Activated CD8-positive, alpha-beta T cell treated with anti-CD3 and anti-CD28 coated beads, Interleukin-2, amount 10 ng/mL, durations not matched to agents 7 days and 5 days (primary cell): Measurements from ENCODE around the gene CMC2. TPM values are rescaled to one million over a fixed set of nuclear protein-coding genes. Genes with fewer than 3 reads are reported as not detected.

Experiments used
- ATAC-seq: fragments of 150-1000 bp; cut with Tn5 transposase; one replicate; pipeline ENCODE4 v1.10.0; 2021; ENCODE audit warnings: moderate library complexity
- CTCF ChIA-PET: fragments of 350-600 bp; sonication (Branson Sonifier 250); formaldehyde crosslinking; loops from one replicate; lab custom pipeline; 2021; ENCODE audit warnings: antibody characterized with exemption; lab: Charles Lee
- POLR2A ChIA-PET: fragments of 350-600 bp; sonication (Branson Sonifier 250); formaldehyde crosslinking; loops from one replicate; lab custom pipeline; 2021; ENCODE audit warnings: antibody characterized with exemption; lab: Charles Lee
- DNase-seq: peaks from one replicate; pipeline ENCODE4 v3.0.0-alpha.2; 2020
- H3K27ac Mint-ChIP-seq: one replicate; pipeline ENCODE4 v1.8.0; 2021; ENCODE audit warnings: mild to moderate bottlenecking, mixed read lengths
- H3K27me3 Mint-ChIP-seq: one replicate; pipeline ENCODE4 v1.8.0; 2021; ENCODE audit warnings: low read depth, mixed read lengths
- H3K36me3 Mint-ChIP-seq: one replicate; pipeline ENCODE4 v1.8.0; 2021; ENCODE audit warnings: low read depth, mixed read lengths
- H3K4me1 Mint-ChIP-seq: one replicate; pipeline ENCODE4 v1.8.0; 2021; ENCODE audit warnings: low read depth, mixed read lengths
- H3K4me3 Mint-ChIP-seq: one replicate; pipeline ENCODE4 v1.8.0; 2021; ENCODE audit warnings: mild to moderate bottlenecking, mixed read lengths
- H3K9me3 Mint-ChIP-seq: one replicate; pipeline ENCODE4 v1.8.0; 2022; ENCODE audit warnings: mixed read lengths; ENCODE audit not compliant: insufficient read depth
- total RNA-seq, 2 experiments: library from RNA; stranded (reverse); gene quantifications; one replicate each; pipeline ENCODE4 v1.2.3, GENCODE V29; 2021

The CMC2 gene
- total RNA-seq, 2 experiments from 2014 or later = 95.9 to 108 TPM

DNA sequence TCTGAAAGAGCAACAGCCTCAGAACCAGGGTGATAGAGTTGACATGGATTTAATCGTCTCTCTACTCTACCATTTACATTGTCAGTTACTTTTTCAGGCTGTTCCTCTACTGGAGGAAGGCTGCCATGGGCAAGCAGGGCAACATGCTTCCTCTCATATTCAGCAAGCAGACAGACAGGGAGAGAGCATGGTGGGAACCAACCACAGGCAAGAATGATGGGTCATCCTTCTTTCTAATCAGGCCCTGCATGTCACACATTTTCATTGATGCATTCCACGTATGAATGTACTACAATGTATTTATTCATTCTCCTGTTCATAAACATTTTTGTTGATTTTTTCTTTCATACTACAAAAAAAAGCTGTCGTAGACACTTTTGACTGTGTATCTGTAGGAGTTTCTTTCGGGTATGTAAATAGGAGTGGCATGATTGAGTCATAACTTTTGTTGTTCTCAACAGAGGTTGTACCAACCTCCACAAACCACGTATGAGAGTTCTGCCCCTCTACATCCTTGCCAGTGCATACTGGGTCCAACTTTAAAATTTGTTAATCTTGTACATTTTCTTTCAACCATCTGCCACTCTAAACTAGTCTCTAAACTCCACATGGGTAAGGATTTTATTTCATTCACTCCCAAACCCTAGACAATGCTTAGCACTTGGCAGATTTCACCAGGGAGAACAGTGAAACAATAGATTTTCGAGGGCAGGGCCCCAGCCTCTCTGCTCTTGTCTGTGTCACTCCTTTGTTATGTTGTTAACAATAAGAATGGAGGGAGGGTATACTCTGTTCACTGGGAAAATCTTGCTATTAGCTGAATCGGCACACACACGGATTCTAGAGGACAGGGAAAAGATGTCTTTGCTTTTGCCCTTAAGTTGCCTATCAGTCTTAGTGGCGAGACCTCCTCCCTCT lies 58.7 kb downstream of the CMC2 start:
- CTCF ChIA-PET = no interaction called here
- DNase-seq (no peak), ATAC-seq (no peak)
- Mint-ChIP-seq H3K4me1 (no peaks in the 10 kb centered on the region), H3K4me3 (no peak overlapping the region), H3K27ac (no peak overlapping the region), H3K27me3 (no peaks in the 10 kb centered on the region), H3K9me3 (no peaks in the 10 kb centered on the region), H3K36me3 (no peaks in the 10 kb centered on the region)
- POLR2A ChIA-PET = no interaction called here

DNA sequence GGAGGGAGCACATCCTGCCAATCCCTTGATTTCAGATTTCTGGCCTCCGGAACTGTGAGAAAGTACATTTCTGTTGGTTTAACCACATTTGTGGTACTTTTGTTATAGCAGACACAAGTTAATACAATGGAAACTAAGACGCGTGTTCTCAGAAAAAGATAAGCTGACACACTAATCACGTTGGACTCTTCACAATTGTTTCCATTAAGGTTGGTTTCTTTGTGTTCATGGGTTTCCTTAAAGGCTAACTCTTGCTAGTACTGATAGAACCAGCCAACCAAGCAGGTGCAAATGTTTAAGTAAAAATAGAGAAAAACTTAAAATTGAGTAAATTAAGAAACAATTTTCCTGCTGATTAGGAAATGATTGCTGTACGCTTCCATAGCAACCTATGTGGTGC lies 59.4 kb downstream of the CMC2 start:
- DNase-seq (no peak), ATAC-seq (no peak)
- Mint-ChIP-seq H3K27ac (no peak overlapping the region), H3K36me3 (no peaks in the 10 kb centered on the region), H3K4me3 (no peak overlapping the region), H3K4me1 (no peaks in the 10 kb centered on the region), H3K27me3 (no peaks in the 10 kb centered on the region), H3K9me3 (no peaks in the 10 kb centered on the region)
- ChIA-PET POLR2A (no interaction called here), CTCF (no interaction called here)

DNA sequence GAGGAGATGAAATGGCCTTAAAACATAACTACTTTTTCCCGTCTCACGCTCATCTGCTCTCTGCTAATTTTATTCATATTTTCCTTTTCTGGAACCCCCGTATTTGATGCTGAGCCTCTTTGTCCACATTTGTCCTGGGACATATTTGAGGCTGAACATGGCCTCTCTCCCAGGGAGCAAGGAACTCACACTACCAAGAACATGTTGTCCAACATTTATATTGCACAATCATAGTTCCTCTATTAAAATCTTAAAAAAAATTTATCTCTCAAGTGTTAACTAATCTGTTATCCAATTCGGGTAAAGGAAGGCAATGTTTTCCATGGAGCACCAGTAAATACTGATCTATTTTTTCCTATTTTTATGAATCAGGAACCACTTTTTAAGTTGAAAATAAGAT lies 60.2 kb downstream of the CMC2 start:
- no peak overlapping the region for H3K4me3 Mint-ChIP-seq
- ChIA-PET CTCF (no interaction called here), POLR2A (no interaction called here)
- H3K4me1 Mint-ChIP-seq = no peaks in the 10 kb centered on the region
- ATAC-seq (no peak), DNase-seq (no peak)
- H3K27me3 Mint-ChIP-seq = no peaks in the 10 kb centered on the region
- no peaks in the 10 kb centered on the region for H3K36me3 Mint-ChIP-seq
- H3K27ac Mint-ChIP-seq = no peak overlapping the region
- no peaks in the 10 kb centered on the region for H3K9me3 Mint-ChIP-seq

DNA sequence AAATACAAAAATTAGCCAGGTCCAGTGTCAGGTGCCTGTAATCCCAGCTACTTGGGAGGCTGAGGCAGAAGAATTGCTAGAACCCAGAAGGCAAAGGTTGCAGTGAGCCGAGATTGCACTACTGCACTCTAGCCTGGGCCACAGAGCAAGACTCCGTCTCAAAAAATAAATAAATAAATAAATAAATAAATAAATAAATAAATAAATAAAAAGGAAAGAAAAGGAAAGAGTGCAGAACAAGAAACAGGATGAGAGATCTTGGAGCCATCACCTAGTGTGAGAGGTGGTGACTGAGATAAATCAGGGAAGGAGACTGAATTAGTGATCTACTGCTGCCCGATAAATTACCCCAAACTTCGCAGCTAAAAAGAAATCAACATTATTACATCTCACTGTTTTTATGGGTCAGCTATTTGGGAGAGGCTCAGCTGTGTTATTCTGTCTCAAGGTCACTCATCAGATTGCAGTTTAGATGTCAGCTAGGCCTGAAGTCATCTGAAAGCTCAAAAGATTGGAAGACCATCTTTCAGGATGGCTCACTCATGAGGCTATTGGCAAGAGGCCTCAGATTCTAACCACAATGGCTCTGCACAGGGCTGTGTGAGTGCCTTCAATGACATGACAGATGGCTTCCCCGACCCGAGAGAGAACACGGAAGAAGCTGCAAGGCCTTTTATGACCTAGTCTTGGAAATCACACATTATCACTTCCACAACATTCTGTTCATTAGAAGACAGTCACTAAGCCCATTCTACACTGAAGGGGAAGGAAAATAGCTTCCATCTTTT lies 66.4 kb downstream of the CMC2 start:
- CTCF ChIA-PET = interaction anchor here (1.5 kb wide), 1 partner anchor 16 kb away, joined by 4 read pairs; no protein-coding TSS in a partner anchor
- Mint-ChIP-seq H3K36me3 (no peaks in the 10 kb centered on the region), H3K4me3 (no peak overlapping the region), H3K27ac (no peak overlapping the region), H3K27me3 (peaks cover 7% of the 10 kb centered on the region), H3K4me1 (no peaks in the 10 kb centered on the region), H3K9me3 (no peaks in the 10 kb centered on the region)
- ATAC-seq = no peak
- POLR2A ChIA-PET = no interaction called here
- DNase-seq = no peak

DNA sequence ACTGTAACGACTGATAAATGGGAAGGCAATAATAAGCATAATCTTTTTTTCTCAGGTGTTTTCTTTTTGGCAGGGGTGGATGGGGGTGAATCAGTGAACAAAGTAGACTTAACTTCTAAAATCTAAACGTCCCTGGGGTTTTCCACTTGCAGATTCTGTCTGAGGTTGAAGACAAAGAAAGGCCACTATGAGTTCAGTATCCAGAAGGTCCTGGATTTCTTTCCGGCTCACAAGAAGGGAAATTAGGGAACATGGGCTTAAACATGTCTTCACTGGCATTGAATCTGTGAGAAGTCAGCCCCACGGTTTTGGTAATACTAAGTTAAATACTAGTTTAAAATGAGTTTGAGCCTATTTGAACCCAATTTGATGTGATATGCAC lies 67.8 kb downstream of the CMC2 start:
- no peak for DNase-seq
- CTCF ChIA-PET = no interaction called here
- H3K4me1 Mint-ChIP-seq = no peaks in the 10 kb centered on the region
- no peak overlapping the region for H3K27ac Mint-ChIP-seq
- no peaks in the 10 kb centered on the region for H3K9me3 Mint-ChIP-seq
- no peak for ATAC-seq
- no peak overlapping the region for H3K4me3 Mint-ChIP-seq
- H3K27me3 Mint-ChIP-seq = peaks cover 18% of the 10 kb centered on the region
- H3K36me3 Mint-ChIP-seq = no peaks in the 10 kb centered on the region
- POLR2A ChIA-PET = no interaction called here

DNA sequence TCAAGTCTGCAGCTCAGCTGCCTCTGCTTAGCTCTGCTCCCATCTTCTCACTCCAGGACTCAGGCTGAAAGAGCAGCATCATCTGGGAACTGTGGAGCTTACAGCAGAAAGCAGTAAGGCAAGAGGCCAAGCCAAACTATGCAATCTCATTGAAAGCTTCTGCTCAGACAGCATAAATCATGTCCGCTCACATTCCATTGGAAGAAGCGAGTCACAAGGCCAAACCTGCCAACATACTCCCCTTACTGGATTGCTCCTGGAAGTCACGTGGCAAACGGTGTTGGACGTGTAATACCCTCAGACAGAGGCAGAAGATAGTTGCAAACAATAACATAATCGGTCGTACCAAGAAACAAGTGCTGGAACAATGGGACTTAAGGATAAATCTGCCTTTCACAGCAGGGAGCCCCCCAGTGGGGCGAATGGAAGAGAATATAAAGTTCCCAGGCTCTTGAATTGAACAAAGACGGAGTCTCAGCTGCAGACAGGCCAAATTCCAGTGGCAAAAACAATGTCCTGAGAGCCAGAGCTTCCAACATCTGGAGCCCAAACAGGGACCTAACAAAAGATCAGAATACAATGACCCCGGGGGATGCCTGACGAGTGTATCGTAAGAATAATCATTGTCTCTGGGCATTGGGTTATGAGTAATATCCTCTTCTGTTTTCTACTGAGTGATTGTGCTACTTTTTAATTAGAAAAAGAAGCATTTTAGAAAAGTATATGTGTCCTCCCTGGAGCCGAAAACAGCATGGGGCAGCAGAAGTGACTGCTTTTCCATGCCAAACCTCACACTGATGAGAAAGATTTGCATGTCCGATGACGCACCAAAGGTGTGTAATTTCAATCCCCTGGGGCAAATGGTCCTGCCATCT lies 68.4 kb downstream of the CMC2 start:
- Mint-ChIP-seq H3K4me3 (no peak overlapping the region), H3K27me3 (peaks cover 25% of the 10 kb centered on the region), H3K9me3 (no peaks in the 10 kb centered on the region), H3K4me1 (no peaks in the 10 kb centered on the region), H3K27ac (no peak overlapping the region), H3K36me3 (no peaks in the 10 kb centered on the region)
- ATAC-seq (no peak), DNase-seq (no peak)
- POLR2A ChIA-PET = no interaction called here
- CTCF ChIA-PET = no interaction called here

DNA sequence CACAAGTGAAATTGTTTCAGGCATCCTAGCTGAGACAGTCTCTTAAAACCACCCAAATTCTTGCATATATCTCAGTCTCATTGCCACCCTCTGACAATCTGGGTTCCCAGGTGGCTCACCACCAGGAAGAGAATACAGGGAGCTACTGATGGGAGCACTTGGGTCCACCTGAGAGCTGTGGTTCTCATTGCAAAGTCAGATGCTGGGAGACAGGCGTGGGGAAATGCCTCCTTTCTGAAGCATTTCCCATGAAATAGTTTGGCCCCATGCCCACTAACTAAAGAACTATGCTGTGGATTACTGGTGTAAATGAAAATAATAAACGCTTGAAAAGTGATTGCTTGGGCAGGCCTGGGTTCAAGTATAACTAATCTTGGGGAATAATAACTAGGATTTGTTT lies 70.3 kb downstream of the CMC2 start:
- H3K9me3 Mint-ChIP-seq = no peaks in the 10 kb centered on the region
- ATAC-seq (no peak), DNase-seq (no peak)
- CTCF ChIA-PET = no interaction called here
- peaks cover 7% of the 10 kb centered on the region for H3K4me1 Mint-ChIP-seq
- H3K36me3 Mint-ChIP-seq = no peaks in the 10 kb centered on the region
- peaks cover 36% of the 10 kb centered on the region for H3K27me3 Mint-ChIP-seq
- H3K27ac Mint-ChIP-seq = no peak overlapping the region
- POLR2A ChIA-PET = no interaction called here
- H3K4me3 Mint-ChIP-seq = no peak overlapping the region

DNA sequence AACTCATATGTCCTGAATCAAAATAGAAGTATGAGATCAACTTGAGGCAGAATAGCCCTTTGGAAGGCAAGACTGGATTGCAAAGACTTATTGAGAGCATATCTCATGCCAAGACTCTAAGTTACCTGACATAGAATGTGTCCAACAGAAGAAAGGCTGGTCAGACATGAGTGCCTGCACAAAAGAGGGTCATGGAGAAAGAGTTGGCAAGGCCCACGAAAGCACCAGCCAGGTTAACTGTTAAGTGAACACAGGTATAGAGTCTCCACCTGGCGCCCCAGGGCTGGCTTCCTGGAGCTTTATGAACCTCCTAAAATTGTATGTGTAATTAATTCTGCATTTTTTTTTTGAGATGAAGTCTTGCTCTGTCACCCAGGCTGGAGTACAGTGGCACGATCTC lies 71.0 kb downstream of the CMC2 start:
- no peak for DNase-seq
- Mint-ChIP-seq H3K36me3 (no peaks in the 10 kb centered on the region), H3K9me3 (no peaks in the 10 kb centered on the region), H3K27ac (no peak overlapping the region), H3K4me1 (peaks cover 7% of the 10 kb centered on the region), H3K4me3 (no peak overlapping the region), H3K27me3 (peaks cover 39% of the 10 kb centered on the region)
- POLR2A ChIA-PET = no interaction called here
- ATAC-seq = no peak
- CTCF ChIA-PET = no interaction called here

DNA sequence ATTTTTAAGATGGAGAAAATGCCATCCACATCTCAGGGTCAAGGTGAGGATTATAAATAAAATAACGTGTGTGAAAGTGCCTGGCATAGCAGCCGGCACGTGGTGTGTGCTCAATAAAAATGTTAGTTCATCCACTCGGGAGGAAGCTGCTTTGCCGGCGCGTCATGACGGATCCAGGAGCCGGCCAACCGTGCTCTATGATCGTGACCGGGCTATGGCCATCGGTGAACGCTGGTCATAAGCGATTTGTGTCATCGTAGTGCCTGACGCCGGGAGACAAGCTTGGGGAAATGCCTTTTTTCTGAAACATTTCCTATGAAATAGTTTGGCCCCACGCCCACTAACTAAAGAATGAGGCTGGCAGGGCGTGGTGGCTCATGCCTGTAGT lies 74.0 kb downstream of the CMC2 start:
- CTCF ChIA-PET = interaction anchor here (1.2 kb wide), 1 partner anchor 8 kb away, joined by 3 read pairs; no protein-coding TSS in a partner anchor

DNA sequence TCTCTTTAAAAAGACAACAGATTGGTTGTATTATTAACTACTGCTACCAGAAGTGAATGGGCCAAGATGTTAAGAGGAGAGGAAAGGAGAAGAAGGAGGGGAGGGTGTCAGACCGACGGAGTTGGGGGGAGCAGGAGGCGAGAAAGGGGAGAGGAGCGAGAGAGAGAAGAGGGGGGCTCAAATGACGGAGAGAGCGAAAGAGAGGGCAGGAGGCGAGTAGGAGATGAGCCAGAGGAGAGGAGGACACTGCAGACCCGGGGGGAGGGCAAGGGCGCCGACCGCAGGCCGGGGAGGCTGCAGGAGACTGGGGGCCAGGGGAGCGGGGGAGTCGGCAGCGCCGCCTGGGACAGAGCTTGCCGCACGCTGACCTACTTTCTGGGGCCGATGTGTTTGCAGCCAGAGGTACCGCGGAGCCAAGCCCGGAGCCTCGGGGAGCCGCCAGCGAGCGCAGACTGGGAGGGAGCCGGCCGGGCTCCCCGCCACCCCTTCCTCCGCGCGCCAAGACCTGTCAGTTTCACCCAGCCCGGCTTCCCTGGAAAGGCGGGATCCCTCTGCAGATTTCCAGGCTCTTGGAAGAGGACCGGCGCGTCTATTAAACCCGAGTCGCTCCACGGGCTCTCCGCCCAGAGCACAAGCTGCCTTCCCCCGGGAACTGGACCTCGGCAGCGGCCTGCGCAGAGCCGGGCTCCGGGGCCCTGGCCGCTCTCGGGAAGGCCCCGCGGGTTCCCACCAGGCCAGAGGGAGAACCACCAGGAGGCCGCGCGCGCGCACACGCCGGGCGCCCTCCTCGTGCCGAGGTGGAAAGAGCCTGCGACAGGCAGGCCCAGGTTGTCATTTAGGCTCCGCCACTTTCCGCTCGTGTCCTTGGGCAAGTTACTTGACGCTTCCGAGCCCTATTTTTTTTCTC lies 74.6 kb downstream of the CMC2 start:
- H3K4me1 Mint-ChIP-seq = peaks cover 7% of the 10 kb centered on the region

More for the DNA sequence above, 74.0 kb downstream of the CMC2 start:
- peaks cover 40% of the 10 kb centered on the region for H3K27me3 Mint-ChIP-seq
- POLR2A ChIA-PET = no interaction called here
- H3K9me3 Mint-ChIP-seq = no peaks in the 10 kb centered on the region
- H3K4me1 Mint-ChIP-seq = peaks cover 7% of the 10 kb centered on the region
- ATAC-seq (no peak), DNase-seq (no peak)
- peak overlapping the region; percentile 34 for H3K4me3 Mint-ChIP-seq
- no peak overlapping the region for H3K27ac Mint-ChIP-seq
- H3K36me3 Mint-ChIP-seq = no peaks in the 10 kb centered on the region

More for the DNA sequence above, 74.6 kb downstream of the CMC2 start:
- Mint-ChIP-seq H3K36me3 (no peaks in the 10 kb centered on the region), H3K4me3 (peak overlapping the region; percentile 34), H3K27me3 (peaks cover 40% of the 10 kb centered on the region), H3K27ac (no peak overlapping the region), H3K9me3 (no peaks in the 10 kb centered on the region)
- ATAC-seq (peak; percentile 57), DNase-seq (peak; percentile 23)
- CTCF ChIA-PET = interaction anchor here (1.2 kb wide), 1 partner anchor 8 kb away, joined by 3 read pairs; no protein-coding TSS in a partner anchor
- POLR2A ChIA-PET = no interaction called here
